ENCODE results near the gene FNBP1L. TPM values are rescaled to one million over a fixed set of nuclear protein-coding genes. Genes with fewer than 3 reads are reported as not detected.

FNBP1L gene
- total RNA-seq, 1 donor, result 2.2 TPM

DNA sequence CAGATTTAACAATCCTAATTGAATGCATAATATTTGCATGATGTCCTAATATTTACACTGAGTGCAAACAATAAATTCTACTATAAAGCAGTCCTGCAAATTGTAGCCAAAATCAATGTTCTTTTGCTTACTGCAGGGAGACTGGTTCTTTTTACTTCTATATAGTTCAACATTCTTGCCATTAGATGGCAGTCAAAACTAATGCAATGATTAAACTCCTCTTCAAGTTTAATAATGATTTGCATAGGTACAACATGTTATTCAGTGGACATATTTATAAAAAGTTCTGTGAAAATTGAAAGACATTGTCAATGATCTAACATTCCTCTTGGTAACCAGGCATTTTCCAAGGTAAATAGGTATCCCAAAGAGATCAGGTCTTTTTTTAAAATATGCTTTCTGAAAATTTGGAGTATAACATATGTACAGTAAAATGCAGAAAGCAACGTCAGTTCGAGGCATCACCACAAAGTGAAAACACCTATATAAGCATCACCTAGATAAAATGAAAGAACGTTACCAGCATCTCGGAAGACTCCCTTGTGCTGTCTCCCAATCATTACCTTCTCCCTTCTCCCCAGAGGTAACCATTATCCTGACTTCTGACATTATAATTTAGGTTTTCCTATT is 9.8 kb upstream of the FNBP1L start:
- no peaks in the 10 kb centered on the region for H3K4me1 ChIP-seq (ENCODE audit: insufficient read depth, low read length)
- no peaks in the 10 kb centered on the region for H3K27me3 ChIP-seq (ENCODE audit: insufficient read depth, low read length)
- H3K9me3 ChIP-seq (ENCODE audit: low read depth, low read length), result no peaks in the 10 kb centered on the region
- no peak overlapping the region for H3K4me3 ChIP-seq (ENCODE audit: low read length)

GRCh38 chr1:93438716-93439115 is 9.2 kb upstream of the FNBP1L start:
- Histone ChIP-seq H3K9me3 (ENCODE audit: low read depth, low read length) (no peaks in the 10 kb centered on the region), H3K4me3 (ENCODE audit: low read length) (no peak overlapping the region), H3K4me1 (ENCODE audit: insufficient read depth, low read length) (no peaks in the 10 kb centered on the region), H3K27me3 (ENCODE audit: insufficient read depth, low read length) (peaks cover 4% of the 10 kb centered on the region)

DNA sequence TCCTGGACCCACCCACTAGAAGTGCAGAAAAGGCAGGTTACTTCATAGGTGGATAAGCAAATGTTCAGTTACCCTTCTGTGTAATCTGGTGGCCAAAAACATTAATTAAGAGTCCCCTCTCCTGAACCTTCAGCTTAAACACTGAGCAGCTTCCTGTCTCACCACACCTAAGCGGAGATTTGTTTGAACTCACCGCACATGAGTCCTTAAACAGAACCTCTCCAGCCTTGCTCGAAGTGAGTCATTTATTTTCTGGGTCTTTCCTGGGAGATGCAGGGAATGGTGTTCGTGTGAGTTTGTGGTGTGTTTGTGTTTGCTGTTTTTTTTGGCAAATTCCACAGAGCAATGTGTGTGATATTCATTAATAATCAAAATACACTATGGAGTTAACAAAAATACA is 7.6 kb upstream of the FNBP1L start:
- peaks cover 4% of the 10 kb centered on the region for H3K27me3 ChIP-seq (ENCODE audit: insufficient read depth, low read length)

DNA sequence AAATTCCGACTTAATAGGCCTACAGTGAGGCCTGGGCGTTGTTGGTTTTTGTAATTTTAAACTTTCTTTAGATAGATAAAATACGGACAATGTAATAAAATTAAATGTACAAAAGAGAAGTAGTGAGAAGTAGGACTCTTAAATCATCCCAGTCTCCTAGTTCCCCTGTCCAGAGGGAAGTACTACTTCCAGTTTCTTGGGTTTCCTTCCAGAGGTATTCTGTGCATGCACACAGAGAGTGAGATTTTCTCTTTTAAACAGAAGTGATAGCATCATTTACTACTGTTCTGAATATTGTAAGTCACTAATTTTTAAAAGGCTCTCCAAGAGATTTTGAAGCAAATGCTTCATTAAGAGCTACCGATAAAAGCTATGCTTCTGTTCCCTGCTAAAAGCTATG is 7.2 kb upstream of the FNBP1L start:
- Histone ChIP-seq H3K9me3 (ENCODE audit: low read depth, low read length) (no peaks in the 10 kb centered on the region), H3K4me1 (ENCODE audit: insufficient read depth, low read length) (no peaks in the 10 kb centered on the region), H3K27me3 (ENCODE audit: insufficient read depth, low read length) (peaks cover 4% of the 10 kb centered on the region), H3K4me3 (ENCODE audit: low read length) (no peak overlapping the region)

More for the DNA sequence above, 7.6 kb upstream of the FNBP1L start:
- H3K4me1 ChIP-seq (ENCODE audit: insufficient read depth, low read length), result no peaks in the 10 kb centered on the region
- H3K4me3 ChIP-seq (ENCODE audit: low read length), result no peak overlapping the region
- H3K9me3 ChIP-seq (ENCODE audit: low read depth, low read length), result no peaks in the 10 kb centered on the region

GRCh38 chr1:93441589-93441988 is 6.3 kb upstream of the FNBP1L start:
- Histone ChIP-seq H3K27me3 (ENCODE audit: insufficient read depth, low read length) (peaks cover 6% of the 10 kb centered on the region), H3K4me3 (ENCODE audit: low read length) (no peak overlapping the region), H3K4me1 (ENCODE audit: insufficient read depth, low read length) (no peaks in the 10 kb centered on the region), H3K9me3 (ENCODE audit: low read depth, low read length) (no peaks in the 10 kb centered on the region)

DNA sequence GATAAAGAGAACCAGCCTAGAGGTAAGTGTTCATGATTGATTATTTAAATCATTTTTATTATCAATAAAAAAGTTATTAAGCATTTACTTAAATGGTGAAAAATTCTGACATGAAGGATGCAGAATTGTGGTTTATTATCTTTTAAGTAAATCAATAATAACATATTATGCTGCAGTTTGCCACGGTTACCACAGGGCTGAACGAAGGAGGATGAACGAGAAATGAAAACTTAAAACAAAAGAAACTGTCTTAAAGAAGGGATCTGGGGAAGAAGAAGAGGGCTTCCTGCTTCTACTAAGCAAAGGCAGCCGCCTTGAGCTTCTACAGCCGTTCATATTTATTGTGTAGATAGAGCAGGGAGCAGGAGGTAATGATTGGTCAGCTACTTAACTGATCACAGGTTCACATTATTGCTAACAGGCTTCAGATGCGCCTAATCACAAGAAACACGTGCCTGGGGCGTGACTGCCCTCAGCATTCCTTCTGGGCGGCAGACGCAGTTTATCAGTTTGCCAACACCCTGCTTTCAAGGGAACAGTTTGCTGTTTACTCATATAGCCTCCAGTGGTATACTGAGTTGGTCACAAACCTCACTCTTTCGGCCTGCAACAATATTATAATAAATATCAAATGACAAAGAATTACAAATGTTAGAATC is 5.8 kb upstream of the FNBP1L start:
- Histone ChIP-seq H3K4me3 (ENCODE audit: low read length) (no peak overlapping the region), H3K9me3 (ENCODE audit: low read depth, low read length) (no peaks in the 10 kb centered on the region), H3K4me1 (ENCODE audit: insufficient read depth, low read length) (peaks cover 4% of the 10 kb centered on the region), H3K27me3 (ENCODE audit: insufficient read depth, low read length) (peaks cover 11% of the 10 kb centered on the region)

DNA sequence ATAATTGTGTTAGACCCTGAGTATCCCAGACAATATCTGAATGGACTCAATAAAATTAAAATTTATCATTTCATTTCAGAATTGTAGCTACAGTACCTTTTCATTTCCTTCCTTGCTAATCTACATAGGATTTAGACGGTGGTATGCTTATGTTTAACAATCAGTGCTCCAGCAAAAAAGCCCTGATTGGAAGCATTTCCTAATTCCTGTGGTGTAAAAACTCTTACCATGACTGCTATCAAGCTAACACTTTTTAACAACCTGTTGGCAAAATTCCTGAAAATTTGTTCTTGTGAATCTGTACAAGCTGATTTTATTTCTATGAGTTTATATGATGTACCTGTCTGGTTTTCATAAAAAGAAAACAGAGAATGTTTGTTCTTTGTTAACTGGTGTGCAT is 5.2 kb upstream of the FNBP1L start:
- Histone ChIP-seq H3K4me1 (ENCODE audit: insufficient read depth, low read length) (peaks cover 10% of the 10 kb centered on the region), H3K27me3 (ENCODE audit: insufficient read depth, low read length) (peaks cover 16% of the 10 kb centered on the region), H3K9me3 (ENCODE audit: low read depth, low read length) (no peaks in the 10 kb centered on the region), H3K4me3 (ENCODE audit: low read length) (no peak overlapping the region)

- peaks cover 16% of the 10 kb centered on the region for H3K27me3 ChIP-seq (ENCODE audit: insufficient read depth, low read length)
- peaks cover 10% of the 10 kb centered on the region for H3K4me1 ChIP-seq (ENCODE audit: insufficient read depth, low read length)
- H3K9me3 ChIP-seq (ENCODE audit: low read depth, low read length), result no peaks in the 10 kb centered on the region
- no peak overlapping the region for H3K4me3 ChIP-seq (ENCODE audit: low read length)
Measured at GRCh38 chr1:93443454-93443853, 4.5 kb upstream of the FNBP1L start.

DNA sequence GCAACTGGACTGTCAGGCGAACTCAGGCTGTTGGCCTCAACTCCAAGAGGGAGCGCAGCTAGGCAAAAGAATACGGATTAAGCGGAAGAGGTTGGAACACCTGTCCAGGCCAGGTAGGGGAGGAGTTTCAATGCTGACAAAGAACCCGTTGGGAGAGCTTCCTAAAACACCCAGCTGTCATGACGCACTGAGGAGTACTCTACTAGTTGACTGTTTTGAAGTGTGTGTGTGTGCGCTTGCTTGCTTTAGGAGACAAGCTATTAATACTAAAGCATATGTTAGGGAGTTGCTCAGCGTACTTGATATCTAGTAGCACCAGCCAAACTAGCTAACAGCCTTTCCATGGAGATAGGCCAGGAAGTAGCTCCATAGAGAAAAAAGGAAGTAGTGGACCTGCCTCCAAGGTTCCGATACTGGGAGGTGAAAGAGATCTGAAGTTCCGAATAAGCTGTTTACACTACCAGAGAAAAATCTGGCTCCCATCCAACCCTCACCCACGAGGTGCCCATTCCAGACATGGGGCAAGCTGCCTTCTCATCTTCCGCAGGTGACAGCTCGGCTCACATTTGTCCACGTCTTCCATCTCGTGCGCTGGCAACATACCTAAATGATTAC is 974 bp upstream of the FNBP1L start:
- Histone ChIP-seq H3K4me3 (ENCODE audit: low read length) (peak overlapping the region; percentile 58), H3K27me3 (ENCODE audit: insufficient read depth, low read length) (peaks cover 42% of the 10 kb centered on the region)

DNA sequence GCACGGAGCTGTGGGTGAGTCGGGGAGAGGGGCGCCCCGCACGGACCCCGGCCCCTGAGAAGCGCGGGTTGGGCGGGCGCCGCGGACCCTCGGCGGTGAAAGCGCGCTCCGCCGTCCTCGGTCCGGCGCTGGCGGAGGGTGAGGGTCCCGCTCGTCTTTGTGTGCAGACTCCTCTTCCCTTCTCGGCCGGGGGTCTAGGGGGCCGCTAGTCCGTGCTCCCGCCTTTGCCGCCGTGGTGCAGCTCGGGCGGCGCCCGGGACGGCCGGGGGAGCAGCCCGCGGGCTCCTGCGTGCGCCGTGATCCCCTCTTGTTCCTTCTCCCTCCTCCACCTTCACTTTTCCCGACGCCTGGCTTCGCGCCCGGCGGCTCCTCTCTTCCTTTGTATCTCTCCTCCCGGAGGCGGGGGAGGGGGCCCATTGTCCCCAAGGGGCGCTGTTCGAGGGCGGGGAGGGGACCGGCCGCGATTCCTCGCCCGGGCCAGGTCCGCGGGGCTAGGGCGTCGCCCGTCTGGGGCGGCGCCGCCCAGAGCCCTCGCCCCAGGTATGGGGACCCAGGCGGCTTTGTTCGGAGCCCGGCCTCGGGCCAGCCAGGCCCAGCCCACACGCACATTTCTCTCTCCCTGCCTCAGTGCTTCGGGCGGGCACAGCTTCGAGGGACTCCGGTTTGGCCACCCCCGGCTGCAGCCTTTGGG is 519 bp downstream of the FNBP1L start:
- peaks cover 39% of the 10 kb centered on the region for H3K27me3 ChIP-seq (ENCODE audit: insufficient read depth, low read length)
- no peaks in the 10 kb centered on the region for H3K9me3 ChIP-seq (ENCODE audit: low read depth, low read length)
- H3K4me3 ChIP-seq (ENCODE audit: low read length), result peak overlapping the region; percentile 58
- H3K4me1 ChIP-seq (ENCODE audit: insufficient read depth, low read length), result peaks cover 21% of the 10 kb centered on the region

More for the DNA sequence above, 974 bp upstream of the FNBP1L start:
- peaks cover 21% of the 10 kb centered on the region for H3K4me1 ChIP-seq (ENCODE audit: insufficient read depth, low read length)
- no peaks in the 10 kb centered on the region for H3K9me3 ChIP-seq (ENCODE audit: low read depth, low read length)

DNA sequence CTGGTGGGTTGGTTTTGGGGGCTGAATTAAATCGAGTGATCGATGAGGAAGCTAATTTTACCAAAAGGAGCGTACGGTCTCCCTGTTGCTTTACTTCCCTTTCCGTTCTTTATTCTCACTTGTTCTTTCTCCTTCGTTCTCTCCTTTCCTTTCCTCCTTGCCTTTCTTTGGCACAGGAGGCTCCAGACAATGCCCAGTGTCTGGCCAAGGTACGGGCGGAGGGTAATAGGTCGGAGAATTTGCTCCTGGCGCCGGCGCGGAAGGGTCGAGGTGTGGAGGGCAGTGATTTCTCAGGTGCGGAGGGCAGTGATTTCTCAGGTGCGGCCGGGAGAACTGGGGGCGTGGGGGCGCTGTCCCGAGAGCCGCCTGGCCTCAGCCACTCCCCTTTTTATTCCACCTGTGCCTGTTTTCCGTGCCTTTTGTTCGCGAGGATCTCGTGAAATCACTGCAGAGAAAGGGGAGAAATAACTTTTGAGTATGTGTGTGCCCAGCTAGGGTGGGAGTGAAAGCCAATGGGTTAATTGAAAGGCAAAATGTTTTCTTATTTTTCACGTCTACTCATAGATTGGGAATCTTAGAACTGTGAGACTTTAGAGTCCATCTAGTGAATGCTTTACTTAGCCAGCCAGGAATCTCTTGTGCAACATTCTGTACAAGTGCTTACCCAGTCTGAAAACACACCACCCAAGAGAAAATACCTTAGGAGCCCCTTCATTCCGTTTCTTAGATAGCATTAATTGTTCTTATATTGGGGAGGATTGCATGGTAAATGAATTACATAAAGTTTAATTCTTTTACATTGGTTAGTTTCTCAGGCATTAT is 1.3 kb downstream of the FNBP1L start:
- Histone ChIP-seq H3K9me3 (ENCODE audit: low read depth, low read length) (no peaks in the 10 kb centered on the region), H3K4me1 (ENCODE audit: insufficient read depth, low read length) (peaks cover 21% of the 10 kb centered on the region), H3K4me3 (ENCODE audit: low read length) (peak overlapping the region; percentile 58), H3K27me3 (ENCODE audit: insufficient read depth, low read length) (peaks cover 38% of the 10 kb centered on the region)

GRCh38 chr1:93450321-93450720 is 2.4 kb downstream of the FNBP1L start:
- Histone ChIP-seq H3K4me3 (ENCODE audit: low read length) (no peak overlapping the region), H3K4me1 (ENCODE audit: insufficient read depth, low read length) (peaks cover 21% of the 10 kb centered on the region), H3K27me3 (ENCODE audit: insufficient read depth, low read length) (peaks cover 38% of the 10 kb centered on the region), H3K9me3 (ENCODE audit: low read depth, low read length) (no peaks in the 10 kb centered on the region)

- Histone ChIP-seq H3K27me3 (ENCODE audit: insufficient read depth, low read length) (peaks cover 23% of the 10 kb centered on the region), H3K4me3 (ENCODE audit: low read length) (no peak overlapping the region)
Measured at GRCh38 chr1:93453911-93454310, 6.0 kb downstream of the FNBP1L start.

GRCh38 chr1:93459126-93459525 is 11.2 kb downstream of the FNBP1L start:
- no peak overlapping the region for H3K4me3 ChIP-seq (ENCODE audit: low read length)
- no peaks in the 10 kb centered on the region for H3K4me1 ChIP-seq (ENCODE audit: insufficient read depth, low read length)
- H3K27me3 ChIP-seq (ENCODE audit: insufficient read depth, low read length), result no peaks in the 10 kb centered on the region
- H3K9me3 ChIP-seq (ENCODE audit: low read depth, low read length), result no peaks in the 10 kb centered on the region

More at GRCh38 chr1:93453911-93454310, 6.0 kb downstream of the FNBP1L start:
- Histone ChIP-seq H3K4me1 (ENCODE audit: insufficient read depth, low read length) (peaks cover 7% of the 10 kb centered on the region), H3K9me3 (ENCODE audit: low read depth, low read length) (no peaks in the 10 kb centered on the region)

Data from mononuclear cell (primary cell).